D721Med (cell line): ENCODE results near the gene MID1IP1.

Experiments used
- DNase-seq: peaks from one replicate; pipeline ENCODE4 v3.0.0; 2011; ENCODE audit warnings: low spot score; ENCODE audit not compliant: insufficient read length
- FAIRE-seq: peaks from 2 replicates; lab custom pipeline; 2011; peaks lifted over from hg19 to GRCh38; lab: Jason Lieb, UNC
- CTCF ChIP-seq: IDR thresholded peaks from 2 replicates; pipeline ENCODE4 v1.5.1; 2012; ENCODE audit warnings: mild to moderate bottlenecking, control low read depth; ENCODE audit not compliant: insufficient read depth; ENCODE audit errors: missing control alignments

MID1IP1 gene

DNA sequence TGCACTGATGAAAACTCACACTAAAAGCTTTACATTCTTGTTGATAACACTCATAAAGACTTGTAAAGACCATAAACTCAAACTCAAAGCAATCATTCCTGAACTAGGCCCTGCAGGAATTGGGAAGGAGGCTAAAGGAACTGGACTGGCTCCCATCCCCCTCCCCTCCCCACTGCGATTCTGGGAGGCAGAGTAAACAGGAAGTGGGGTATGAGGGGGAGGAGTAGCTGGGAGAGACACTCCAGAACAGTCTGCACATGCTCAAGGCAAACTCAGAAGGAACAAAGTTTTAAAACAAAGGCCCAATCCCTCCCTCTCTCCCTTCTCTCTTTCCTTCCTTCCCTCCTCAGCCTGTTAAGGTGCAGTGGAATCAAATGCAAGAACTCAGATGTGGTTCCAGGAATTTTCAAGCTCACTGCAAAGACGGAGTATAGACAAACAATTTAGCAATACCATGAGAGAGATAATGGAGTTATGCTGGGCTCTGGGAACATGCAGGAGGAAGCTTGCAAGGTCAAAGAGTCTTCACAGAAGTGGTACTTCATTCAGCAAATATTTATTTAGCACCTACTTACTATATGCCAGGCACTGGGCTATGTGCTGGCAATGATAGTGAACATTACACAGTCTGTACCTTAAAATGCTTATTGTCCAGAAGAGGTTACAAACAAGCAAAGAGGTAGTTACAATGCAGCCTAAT lies 15.9 kb downstream of the MID1IP1 start:
- DNase-seq (no peak), FAIRE-seq (no peak)
- TF ChIP-seq CTCF, result no peak

GRCh38 chrX:38819163-38819562 lies 17.9 kb downstream of the MID1IP1 start:
- FAIRE-seq (no peak), DNase-seq (no peak)
- TF ChIP-seq CTCF, result no peak

DNA sequence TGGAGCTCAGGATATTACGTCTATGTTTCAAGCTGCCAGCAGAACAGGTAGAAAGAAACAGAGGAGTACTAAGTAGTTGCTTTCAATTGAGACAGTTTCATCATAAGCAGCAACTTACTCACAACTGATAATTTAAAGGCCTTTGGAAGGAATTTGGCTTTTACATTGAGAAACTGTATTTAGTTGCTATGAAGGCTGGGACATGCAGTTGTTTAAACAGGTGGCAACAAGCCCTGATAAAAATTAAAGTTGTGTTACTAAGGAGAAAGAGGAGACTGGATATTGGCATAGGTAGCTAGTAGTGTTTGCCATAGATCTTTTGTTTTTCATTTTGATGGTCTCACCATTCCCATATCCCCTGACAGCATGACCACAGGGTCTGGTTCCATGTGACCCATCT lies 18.4 kb downstream of the MID1IP1 start:
- FAIRE-seq, result no peak
- DNase-seq, result no peak
- TF ChIP-seq CTCF, result no peak

DNA sequence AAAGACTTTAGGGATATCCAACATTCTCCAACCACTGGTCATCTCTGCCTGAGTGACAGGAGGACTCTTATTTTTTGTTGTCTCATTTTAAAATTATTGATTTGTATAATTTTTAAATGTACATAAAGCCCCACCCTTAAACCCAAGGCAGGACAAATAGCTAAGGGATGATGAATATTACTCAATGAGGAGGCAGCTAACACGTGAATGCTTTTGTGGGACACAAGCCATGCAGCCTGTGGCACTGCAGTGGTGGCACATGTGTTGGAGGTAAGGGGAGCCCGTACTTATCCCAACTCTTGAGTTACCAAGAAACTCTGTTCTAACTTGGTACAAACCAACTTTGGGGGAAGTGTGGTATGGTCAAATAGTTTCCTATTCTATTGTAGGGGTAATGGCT lies 19.5 kb downstream of the MID1IP1 start:
- DNase-seq, result no peak
- no peak for FAIRE-seq
- no peak for TF ChIP-seq CTCF

GRCh38 chrX:38824176-38824575 lies 22.9 kb downstream of the MID1IP1 start:
- TF ChIP-seq CTCF, result no peak
- FAIRE-seq (no peak), DNase-seq (no peak)

GRCh38 chrX:38831949-38832348 lies 30.7 kb downstream of the MID1IP1 start:
- DNase-seq (no peak), FAIRE-seq (no peak)
- TF ChIP-seq CTCF, result no peak

- DNase-seq, result no peak
- no peak for TF ChIP-seq CTCF
Observed at GRCh38 chrX:38837389-38837788, 36.1 kb downstream of the MID1IP1 start.

More at GRCh38 chrX:38837389-38837788, 36.1 kb downstream of the MID1IP1 start:
- FAIRE-seq, result no peak
